ENCODE results near the gene OR5F1.

GRCh38 chr11:55970935-55971334 is 23.5 kb downstream of the OR5F1 start:
- TF ChIP-seq, protein P1, sequence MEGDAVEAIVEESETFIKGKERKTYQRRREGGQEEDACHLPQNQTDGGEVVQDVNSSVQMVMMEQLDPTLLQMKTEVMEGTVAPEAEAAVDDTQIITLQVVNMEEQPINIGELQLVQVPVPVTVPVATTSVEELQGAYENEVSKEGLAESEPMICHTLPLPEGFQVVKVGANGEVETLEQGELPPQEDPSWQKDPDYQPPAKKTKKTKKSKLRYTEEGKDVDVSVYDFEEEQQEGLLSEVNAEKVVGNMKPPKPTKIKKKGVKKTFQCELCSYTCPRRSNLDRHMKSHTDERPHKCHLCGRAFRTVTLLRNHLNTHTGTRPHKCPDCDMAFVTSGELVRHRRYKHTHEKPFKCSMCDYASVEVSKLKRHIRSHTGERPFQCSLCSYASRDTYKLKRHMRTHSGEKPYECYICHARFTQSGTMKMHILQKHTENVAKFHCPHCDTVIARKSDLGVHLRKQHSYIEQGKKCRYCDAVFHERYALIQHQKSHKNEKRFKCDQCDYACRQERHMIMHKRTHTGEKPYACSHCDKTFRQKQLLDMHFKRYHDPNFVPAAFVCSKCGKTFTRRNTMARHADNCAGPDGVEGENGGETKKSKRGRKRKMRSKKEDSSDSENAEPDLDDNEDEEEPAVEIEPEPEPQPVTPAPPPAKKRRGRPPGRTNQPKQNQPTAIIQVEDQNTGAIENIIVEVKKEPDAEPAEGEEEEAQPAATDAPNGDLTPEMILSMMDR (IDR thresholded peaks at IDR 0.05; ENCODE audit: low read length): no peak
- TF ChIP-seq EZH2 (IDR thresholded peaks at IDR 0.05; ENCODE audit: borderline replicate concordance, low read length): no peak
